Calu3 (cell line): ENCODE results near the gene HMCN2. TPM values are rescaled to one million over a fixed set of nuclear protein-coding genes. Genes with fewer than 3 reads are reported as not detected.

ENCODE experiments used
- BruUV-seq: library from RNA; stranded (reverse); fragments of 400-500 nt; replicated peaks from 2 replicates; lab custom pipeline; 2021; lab: Mats Ljungman, UMichigan
- CTCF ChIA-PET: fragments of 300-600 bp; sonication (Branson Sonifier 250); formaldehyde crosslinking; loops from one replicate; lab custom pipeline; 2022; ENCODE audit warnings: antibody characterized with exemption; lab: Charles Lee
- DNase-seq: peaks from one replicate; pipeline ENCODE4 v3.0.0; 2022
- H3K27ac Mint-ChIP-seq: one replicate; pipeline ENCODE4 v1.8.0; 2022; ENCODE audit warnings: mixed read lengths; ENCODE audit not compliant: unreplicated experiment
- H3K27me3 Mint-ChIP-seq: one replicate; pipeline ENCODE4 v1.8.0; 2022; ENCODE audit warnings: mixed read lengths; ENCODE audit not compliant: unreplicated experiment
- H3K36me3 Mint-ChIP-seq: one replicate; pipeline ENCODE4 v1.8.0; 2022; ENCODE audit warnings: mild to moderate bottlenecking, moderate library complexity, mixed read lengths; ENCODE audit not compliant: insufficient read depth, unreplicated experiment
- H3K4me1 Mint-ChIP-seq: one replicate; pipeline ENCODE4 v1.8.0; 2022; ENCODE audit warnings: mild to moderate bottlenecking, low read depth, mixed read lengths; ENCODE audit not compliant: unreplicated experiment
- H3K4me3 Mint-ChIP-seq: one replicate; pipeline ENCODE4 v1.8.0; 2022; ENCODE audit warnings: mild to moderate bottlenecking, low read depth, moderate library complexity, mixed read lengths; ENCODE audit not compliant: unreplicated experiment
- H3K9me3 Mint-ChIP-seq: one replicate; pipeline ENCODE4 v1.8.0; 2022; ENCODE audit warnings: low read depth, mixed read lengths; ENCODE audit not compliant: unreplicated experiment
- CTCF ChIP-seq: fragments of 200-600 bp; IDR thresholded peaks from one replicate; pipeline ENCODE4 v1.8.0; 2022; ENCODE audit warnings: antibody characterized with exemption; ENCODE audit not compliant: unreplicated experiment
- intact Hi-C: fragments of 100-400 bp; cut with micrococcal nuclease; formaldehyde crosslinking; loops from one replicate; pipeline ENCODE4 v1.10.0; 2022; ENCODE audit not compliant: unreplicated experiment
- total RNA-seq: library from RNA; stranded (reverse); gene quantifications from 2 replicates; pipeline ENCODE4 v1.2.3, GENCODE V29; 2022

Gene HMCN2
- total RNA-seq, 1 experiment from 2014 or later = not detected

DNA sequence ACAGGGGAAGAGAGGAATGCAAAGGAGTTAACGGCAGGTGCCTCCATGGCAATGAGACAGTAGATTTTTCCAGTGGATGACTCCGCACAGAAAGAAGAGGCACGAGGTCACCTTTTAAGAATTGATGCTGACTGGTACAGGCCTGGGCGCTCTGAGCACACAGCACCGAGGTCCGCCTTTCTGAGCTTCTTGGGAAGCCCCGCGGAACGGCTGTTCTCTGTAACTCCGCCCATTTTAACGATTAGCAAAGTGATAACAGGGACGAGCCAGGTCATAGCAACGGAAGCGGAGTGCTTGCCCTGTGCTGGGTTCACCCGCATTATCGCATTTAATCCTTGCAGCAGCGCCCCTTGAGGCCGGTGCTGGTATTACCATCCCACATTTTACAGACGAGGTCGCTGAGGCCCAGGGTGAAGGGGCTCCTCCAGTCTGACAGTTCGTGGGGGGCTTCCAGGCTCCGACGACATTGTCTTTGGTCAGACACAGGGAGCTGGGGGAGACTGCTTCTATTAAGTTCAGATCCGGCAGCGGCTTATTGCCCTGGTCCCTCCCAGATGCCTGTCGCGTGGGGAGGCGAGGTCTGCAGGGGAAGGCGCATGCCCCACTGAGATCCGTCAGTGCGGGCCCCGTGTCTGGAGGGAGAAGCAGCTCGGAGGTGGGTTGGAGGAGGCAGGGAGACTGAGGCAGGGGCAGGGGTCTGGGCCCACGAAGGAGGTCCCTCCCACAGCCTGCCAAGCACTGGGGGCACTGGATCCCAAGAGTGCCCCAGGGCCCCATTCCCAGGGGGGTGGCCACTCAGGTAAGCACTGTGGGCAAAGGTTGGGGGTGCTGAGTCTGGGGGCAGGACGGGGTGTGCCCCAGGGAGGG lies 22.3 kb upstream of the HMCN2 start:
- peak; percentile 61 for DNase-seq
- intact Hi-C loops = no loop called here
- H3K27ac Mint-ChIP-seq = peak overlapping the region; percentile 27
- TF ChIP-seq CTCF = peak; percentile 79
- H3K27me3 Mint-ChIP-seq = no peaks in the 10 kb centered on the region
- no peaks in the 10 kb centered on the region for H3K36me3 Mint-ChIP-seq
- CTCF ChIA-PET = no interaction called here
- no TSS peak for BruUV-seq
- no peaks in the 10 kb centered on the region for H3K4me1 Mint-ChIP-seq
- no peaks in the 10 kb centered on the region for H3K9me3 Mint-ChIP-seq
- peak overlapping the region; percentile 10 for H3K4me3 Mint-ChIP-seq

GRCh38 chr9:130243882-130244170 lies 21.7 kb upstream of the HMCN2 start:
- no peak for DNase-seq
- no peak overlapping the region for H3K4me3 Mint-ChIP-seq
- intact Hi-C loops = no loop called here

GRCh38 chr9:130244548-130245165 lies 20.9 kb upstream of the HMCN2 start:
- no peak for TF ChIP-seq CTCF
- Mint-ChIP-seq H3K4me3 (no peak overlapping the region), H3K27ac (no peak overlapping the region), H3K9me3 (no peaks in the 10 kb centered on the region), H3K36me3 (no peaks in the 10 kb centered on the region), H3K27me3 (no peaks in the 10 kb centered on the region), H3K4me1 (no peaks in the 10 kb centered on the region)
- no peak for DNase-seq
- BruUV-seq = no TSS peak
- intact Hi-C loops = no loop called here
- CTCF ChIA-PET = no interaction called here

More at GRCh38 chr9:130243882-130244170, 21.7 kb upstream of the HMCN2 start:
- H3K27me3 Mint-ChIP-seq = no peaks in the 10 kb centered on the region
- H3K4me1 Mint-ChIP-seq = no peaks in the 10 kb centered on the region
- no peaks in the 10 kb centered on the region for H3K9me3 Mint-ChIP-seq
- no peak for TF ChIP-seq CTCF
- BruUV-seq = no TSS peak
- H3K36me3 Mint-ChIP-seq = no peaks in the 10 kb centered on the region
- no peak overlapping the region for H3K27ac Mint-ChIP-seq
- CTCF ChIA-PET = no interaction called here

GRCh38 chr9:130245474-130245873 lies 20.1 kb upstream of the HMCN2 start:
- intact Hi-C loops = no loop called here

More at GRCh38 chr9:130245474-130245873, 20.1 kb upstream of the HMCN2 start:
- H3K4me1 Mint-ChIP-seq = no peaks in the 10 kb centered on the region
- H3K9me3 Mint-ChIP-seq = no peaks in the 10 kb centered on the region
- BruUV-seq = no TSS peak
- no peak for TF ChIP-seq CTCF
- CTCF ChIA-PET = no interaction called here
- no peak for DNase-seq
- no peaks in the 10 kb centered on the region for H3K36me3 Mint-ChIP-seq
- no peak overlapping the region for H3K27ac Mint-ChIP-seq
- no peak overlapping the region for H3K4me3 Mint-ChIP-seq
- no peaks in the 10 kb centered on the region for H3K27me3 Mint-ChIP-seq
